CD14-positive monocyte (primary cell): ENCODE measurements around the gene ADAM8. TPM values are rescaled to one million over a fixed set of nuclear protein-coding genes. Genes with fewer than 3 reads are reported as not detected.

Source experiments
- DNase-seq, 3 donors: peaks; one replicate each; pipeline ENCODE4 v3.0.0-alpha.2; 2011 to 2022
- H2AFZ ChIP-seq: 2 replicates; pipeline ENCODE4 v1.6.0; 2012; ENCODE audit warnings: mild to moderate bottlenecking, low read depth, low read length, inconsistent platforms; ENCODE audit not compliant: insufficient read depth, poor library complexity, severe bottlenecking
- H3K27ac ChIP-seq, 2 donors: 1 replicate in 1 of 2; 2 replicates in 1 of 2; pipeline ENCODE4 v1.5.1; 2012 to 2013; ENCODE audit warnings: low read length in 2 of 2, control low read depth in 1 of 2, inconsistent platforms in 1 of 2, low read depth in 1 of 2, mild to moderate bottlenecking in 1 of 2
- H3K27me3 ChIP-seq, 2 donors: one replicate each; pipeline versions ENCODE4 v1.6.0 to v1.6.1; 2011 to 2013; ENCODE audit warnings: low read length in 2 of 2; ENCODE audit not compliant: control insufficient read depth in 2 of 2, insufficient read depth in 2 of 2
- H3K36me3 ChIP-seq, 2 donors: replicated peaks in 1 of 2; 1 replicate in 1 of 2; 2 replicates in 1 of 2; pipeline versions ENCODE4 v1.5.1 to v1.6.1; 2012 to 2013; ENCODE audit warnings: low read length in 2 of 2, control low read depth in 1 of 2, inconsistent platforms in 1 of 2, mild to moderate bottlenecking in 1 of 2; ENCODE audit not compliant: insufficient read depth in 2 of 2, control insufficient read depth in 1 of 2
- H3K4me1 ChIP-seq, 2 donors: 1 replicate in 1 of 2; 2 replicates in 1 of 2; pipeline versions ENCODE4 v1.5.1 to v1.6.1; 2012 to 2013; ENCODE audit warnings: low read length in 2 of 2, control low read depth in 1 of 2, inconsistent platforms in 1 of 2, mild to moderate bottlenecking in 1 of 2, moderate library complexity in 1 of 2; ENCODE audit not compliant: insufficient read depth in 2 of 2, control insufficient read depth in 1 of 2
- H3K4me2 ChIP-seq: replicated peaks from 2 replicates; pipeline ENCODE3; 2012; ENCODE audit warnings: low read length, moderate library complexity, mild to moderate bottlenecking; ENCODE audit not compliant: poor library complexity, severe bottlenecking; ENCODE audit errors: extremely low read depth
- H3K4me3 ChIP-seq, 3 experiments: fragments of 200-600 bp in 1 of 3; sonication (generic) in 1 of 3; replicated peaks in 1 of 3; 1 replicate in 2 of 3; 2 replicates in 1 of 3; pipeline ENCODE4 v1.5.1; 2011 to 2013; ENCODE audit warnings: low read length in 3 of 3, mild to moderate bottlenecking in 3 of 3, control low read depth in 2 of 3, low read depth in 2 of 3, inconsistent platforms in 1 of 3, moderate library complexity in 1 of 3
- H3K79me2 ChIP-seq: 2 replicates; pipeline ENCODE4 v1.6.0; 2012; ENCODE audit warnings: mild to moderate bottlenecking, control low read depth, inconsistent platforms, low read length, moderate library complexity; ENCODE audit not compliant: insufficient read depth
- H3K9ac ChIP-seq: 2 replicates; pipeline ENCODE4 v1.6.0; 2017; ENCODE audit warnings: low read length, mild to moderate bottlenecking; ENCODE audit not compliant: insufficient read depth, poor library complexity, severe bottlenecking
- H3K9me3 ChIP-seq, 2 donors: replicated peaks in 1 of 2; 1 replicate in 1 of 2; 2 replicates in 1 of 2; pipeline versions ENCODE4 v1.5.1 to v1.6.1; 2012 to 2013; ENCODE audit warnings: low read length in 2 of 2, control low read depth in 1 of 2; ENCODE audit not compliant: control insufficient read depth in 1 of 2, insufficient read depth in 1 of 2
- H4K20me1 ChIP-seq: 2 replicates; pipeline ENCODE4 v1.6.0; 2012; ENCODE audit warnings: mild to moderate bottlenecking, low read length, control low read depth, moderate library complexity; ENCODE audit not compliant: insufficient read depth
- H3K27ac Mint-ChIP-seq, 7 donors: one replicate each; pipeline ENCODE4 v1.8.0; 2020; ENCODE audit warnings: mild to moderate bottlenecking in 7 of 7, mixed read lengths in 7 of 7, moderate library complexity in 6 of 7, inconsistent platforms in 2 of 7
- H3K27me3 Mint-ChIP-seq, 3 donors: one replicate each; pipeline ENCODE4 v1.8.0; 2021 to 2022; ENCODE audit warnings: low read depth in 3 of 3, mild to moderate bottlenecking in 3 of 3, mixed read lengths in 3 of 3, moderate library complexity in 3 of 3, inconsistent platforms in 1 of 3
- H3K36me3 Mint-ChIP-seq, 2 donors: one replicate each; pipeline ENCODE4 v1.8.0; 2020; ENCODE audit warnings: mixed read lengths in 2 of 2, inconsistent platforms in 1 of 2, mild to moderate bottlenecking in 1 of 2
- H3K4me1 Mint-ChIP-seq: one replicate; pipeline ENCODE4 v1.8.0; 2020; ENCODE audit warnings: mild to moderate bottlenecking, mixed read lengths
- H3K4me3 Mint-ChIP-seq, 2 donors: one replicate each; pipeline ENCODE4 v1.8.0; 2020; ENCODE audit warnings: mild to moderate bottlenecking in 2 of 2, mixed read lengths in 2 of 2, moderate library complexity in 1 of 2
- H3K9me3 Mint-ChIP-seq, 7 donors: one replicate each; pipeline ENCODE4 v1.8.0; 2020 to 2022; ENCODE audit warnings: mixed read lengths in 7 of 7, mild to moderate bottlenecking in 6 of 7, moderate library complexity in 6 of 7, inconsistent platforms in 2 of 7
- WGBS: methylation state at CpG from one replicate; pipeline ENCODE4 v1.1.5; 2013; ENCODE audit warnings: missing lambda C conversion rate; ENCODE audit not compliant: insufficient coverage; 5-methylcytosine and 5-hydroxymethylcytosine counted together
- intact Hi-C, 2 donors: fragments of 100-400 bp; cut with micrococcal nuclease; formaldehyde crosslinking; loops; one replicate each; pipeline versions ENCODE4 v1.15.0 to v1.15.1; 2023
- polyA plus RNA-seq, 3 donors: library from polyadenylated mRNA; depleted of rRNA in 1 of 3; unstranded in 2 of 3; stranded (reverse) in 1 of 3; fragments of 300-500 nt in 2 of 3; fragments of >200 nt in 1 of 3; fragmentation: Illumina TruSeq in 2 of 3; gene quantifications; 1 replicate in 2 of 3; 2 replicates in 1 of 3; pipeline ENCODE4 v1.2.3, GENCODE V29; 2012 to 2021
- TF ChIP-seq, protein P1 (sequence below): fragments of 200-600 bp; IDR thresholded peaks from one replicate; pipeline ENCODE4 v1.8.0; 2022; ENCODE audit warnings: antibody characterized with exemption, mild to moderate bottlenecking

Gene ADAM8
- polyA plus RNA-seq, 3 donors, result 32.7 to 228 (median 72.8) TPM

DNA sequence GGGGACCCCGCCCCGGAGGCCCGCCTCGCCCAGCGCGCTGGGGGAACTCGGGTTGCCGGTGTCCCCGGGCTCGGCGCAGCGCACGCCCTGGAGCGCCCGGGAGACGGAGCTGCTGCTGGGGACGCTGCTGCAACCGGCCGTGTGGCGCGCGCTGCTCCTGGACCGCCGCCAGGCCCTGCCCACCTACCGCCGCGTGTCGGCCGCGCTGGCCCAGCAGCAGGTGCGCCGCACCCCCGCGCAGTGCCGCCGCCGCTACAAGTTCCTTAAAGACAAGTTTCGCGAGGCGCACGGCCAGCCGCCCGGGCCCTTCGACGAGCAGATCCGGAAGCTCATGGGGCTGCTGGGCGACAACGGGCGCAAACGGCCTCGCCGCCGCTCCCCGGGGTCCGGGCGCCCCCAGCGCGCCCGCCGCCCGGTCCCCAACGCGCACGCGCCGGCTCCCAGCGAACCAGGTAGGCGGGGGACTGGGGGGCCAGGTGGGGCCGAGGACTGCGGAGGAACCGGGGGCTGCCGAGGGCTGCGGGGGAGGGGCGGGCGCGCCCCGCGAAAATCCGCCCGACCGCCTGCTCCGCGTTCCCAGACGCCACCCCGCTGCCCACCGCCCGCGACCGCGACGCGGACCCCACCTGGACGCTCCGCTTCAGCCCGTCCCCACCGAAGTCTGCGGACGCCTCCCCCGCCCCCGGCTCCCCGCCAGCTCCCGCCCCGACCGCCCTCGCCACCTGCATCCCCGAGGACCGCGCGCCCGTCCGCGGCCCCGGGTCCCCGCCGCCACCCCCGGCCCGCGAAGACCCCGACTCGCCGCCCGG is 46.1 kb downstream of the ADAM8 start:
- no peaks in the 10 kb centered on the region for H3K79me2 ChIP-seq
- WGBS, result 2% methylated on average over 122 of the region's 122 CpGs
- H3K4me3 ChIP-seq, result peak overlapping the region in 1 of 3 experiments; percentile 54
- peak overlapping the region; percentile 75 for H2AFZ ChIP-seq
- Mint-ChIP-seq H3K36me3 (peaks cover 9 to 13% of the 10 kb centered on the region in 2 donors), H3K4me3 (peak overlapping the region; percentile 60 to 77), H3K4me1 (peaks cover 25% of the 10 kb centered on the region), H3K9me3 (peaks cover 2 to 22% (median 16%) of the 10 kb centered on the region in 7 donors), H3K27ac (no peak overlapping the region), H3K27me3 (peaks cover 65 to 76% (median 72%) of the 10 kb centered on the region in 3 donors)
- peaks cover 22 to 66% of the 10 kb centered on the region in 2 donors for H3K27me3 ChIP-seq
- TF ChIP-seq, protein P1, sequence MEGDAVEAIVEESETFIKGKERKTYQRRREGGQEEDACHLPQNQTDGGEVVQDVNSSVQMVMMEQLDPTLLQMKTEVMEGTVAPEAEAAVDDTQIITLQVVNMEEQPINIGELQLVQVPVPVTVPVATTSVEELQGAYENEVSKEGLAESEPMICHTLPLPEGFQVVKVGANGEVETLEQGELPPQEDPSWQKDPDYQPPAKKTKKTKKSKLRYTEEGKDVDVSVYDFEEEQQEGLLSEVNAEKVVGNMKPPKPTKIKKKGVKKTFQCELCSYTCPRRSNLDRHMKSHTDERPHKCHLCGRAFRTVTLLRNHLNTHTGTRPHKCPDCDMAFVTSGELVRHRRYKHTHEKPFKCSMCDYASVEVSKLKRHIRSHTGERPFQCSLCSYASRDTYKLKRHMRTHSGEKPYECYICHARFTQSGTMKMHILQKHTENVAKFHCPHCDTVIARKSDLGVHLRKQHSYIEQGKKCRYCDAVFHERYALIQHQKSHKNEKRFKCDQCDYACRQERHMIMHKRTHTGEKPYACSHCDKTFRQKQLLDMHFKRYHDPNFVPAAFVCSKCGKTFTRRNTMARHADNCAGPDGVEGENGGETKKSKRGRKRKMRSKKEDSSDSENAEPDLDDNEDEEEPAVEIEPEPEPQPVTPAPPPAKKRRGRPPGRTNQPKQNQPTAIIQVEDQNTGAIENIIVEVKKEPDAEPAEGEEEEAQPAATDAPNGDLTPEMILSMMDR, result no peak
- peak overlapping the region; percentile 27 for H3K9ac ChIP-seq
- peak overlapping the region; percentile 67 for H3K4me2 ChIP-seq
- peak; percentile 68 to 80 (median 77) for DNase-seq
- no peaks in the 10 kb centered on the region for H4K20me1 ChIP-seq
- no peak overlapping the region for H3K27ac ChIP-seq
- peaks cover 3 to 7% of the 10 kb centered on the region in 2 donors for H3K9me3 ChIP-seq
- peaks cover 11 to 39% of the 10 kb centered on the region in 2 donors for H3K4me1 ChIP-seq
- intact Hi-C loops, result loop anchor here in 1 of 2 donors (10.0 kb wide), 1 partner anchor 86 kb away; no protein-coding TSS in a partner anchor
- H3K36me3 ChIP-seq, result no peaks in the 10 kb centered on the region

- H3K9me3 ChIP-seq, result peaks cover 3 to 7% of the 10 kb centered on the region in 2 donors
- H3K27me3 ChIP-seq, result peaks cover 22 to 72% of the 10 kb centered on the region in 2 donors
- H3K4me2 ChIP-seq, result peak within 1 kb of the TSS; percentile 67
- H4K20me1 ChIP-seq, result no peaks in the 10 kb centered on the region
- H3K9me3 Mint-ChIP-seq, result peaks cover 2 to 22% (median 16%) of the 10 kb centered on the region in 7 donors
- peak within 1 kb of the TSS; percentile 27 for H3K9ac ChIP-seq
- peak within 1 kb of the TSS in 1 of 3 experiments; percentile 54 for H3K4me3 ChIP-seq
- peaks cover 24% of the 10 kb centered on the region for H3K4me1 Mint-ChIP-seq
- 1% methylated on average over 44 of the region's 49 CpGs for WGBS
- peak within 1 kb of the TSS in 1 of 7 donors; percentile 15 for H3K27ac Mint-ChIP-seq
- peaks cover 9 to 13% of the 10 kb centered on the region in 2 donors for H3K36me3 Mint-ChIP-seq
- H3K27ac ChIP-seq, result no peak within 1 kb of the TSS
- peak within 1 kb of the TSS; percentile 60 to 90 for H3K4me3 Mint-ChIP-seq
- no peak for DNase-seq
- peaks cover 69 to 80% (median 77%) of the 10 kb centered on the region in 3 donors for H3K27me3 Mint-ChIP-seq
- no peaks in the 10 kb centered on the region for H3K36me3 ChIP-seq
- H2AFZ ChIP-seq, result peak within 1 kb of the TSS; percentile 75
- H3K4me1 ChIP-seq, result peaks cover 5 to 33% of the 10 kb centered on the region in 2 donors
- no peaks in the 10 kb centered on the region for H3K79me2 ChIP-seq
- TF ChIP-seq, protein P1, result no peak
- intact Hi-C loops, result loop anchor here in 1 of 2 donors (10.0 kb wide), 1 partner anchor 85 kb away; no protein-coding TSS in a partner anchor
These were observed 46.7 kb downstream of the ADAM8 start, which contains the start of gene UTF1 for GRCh38 chr10:133230044-133230361. Gene UTF1 (plus strand): TSS chr10:133230217. CDS start chr10:133230289, 72 bp downstream.
